SK-N-MC (cell line): ENCODE results near the gene CCDC137.

ENCODE experiments used
- EZH2 ChIP-seq: fragments of 200-600 bp; sonication (generic); IDR thresholded peaks from one replicate; pipeline ENCODE4 v1.6.1; 2017; ENCODE audit warnings: antibody characterized with exemption
- POLR2AphosphoS5 ChIP-seq: IDR thresholded peaks from 2 replicates; pipeline ENCODE4 v1.6.1; 2012; ENCODE audit warnings: mild to moderate bottlenecking, low read depth, low read length, borderline replicate concordance

GRCh38 chr17:81666092-81666341 lies 520 bp upstream of the CCDC137 start:
- TF ChIP-seq POLR2AphosphoS5 (no peak), EZH2 (no peak)
